ENCODE data around the gene CELSR1.
A peak's percentile ranks its signal among the peaks of the same experiment; 100 is the strongest.

The CELSR1 gene

DNA sequence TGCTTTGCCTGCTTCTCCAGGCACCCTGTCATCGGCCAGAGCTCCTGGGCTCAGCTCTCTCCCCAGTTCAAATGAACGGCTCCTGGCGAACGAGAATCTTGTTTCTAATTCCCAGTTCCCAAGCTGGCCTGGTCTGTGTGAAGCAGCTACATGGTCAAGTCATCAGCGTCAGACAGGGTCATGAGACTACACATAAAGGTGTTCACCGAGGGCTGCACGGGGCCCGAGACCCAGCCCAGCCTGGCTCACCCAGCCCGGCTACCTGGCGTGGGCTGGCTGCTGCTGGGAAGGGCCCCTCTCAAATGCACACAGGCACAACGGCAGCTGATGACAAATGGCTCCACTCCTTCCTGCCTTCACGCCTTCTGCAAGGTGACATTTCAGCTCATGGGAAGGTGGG, 14.6 kb upstream of the CELSR1 start:
- no peak for DNase-seq

DNA sequence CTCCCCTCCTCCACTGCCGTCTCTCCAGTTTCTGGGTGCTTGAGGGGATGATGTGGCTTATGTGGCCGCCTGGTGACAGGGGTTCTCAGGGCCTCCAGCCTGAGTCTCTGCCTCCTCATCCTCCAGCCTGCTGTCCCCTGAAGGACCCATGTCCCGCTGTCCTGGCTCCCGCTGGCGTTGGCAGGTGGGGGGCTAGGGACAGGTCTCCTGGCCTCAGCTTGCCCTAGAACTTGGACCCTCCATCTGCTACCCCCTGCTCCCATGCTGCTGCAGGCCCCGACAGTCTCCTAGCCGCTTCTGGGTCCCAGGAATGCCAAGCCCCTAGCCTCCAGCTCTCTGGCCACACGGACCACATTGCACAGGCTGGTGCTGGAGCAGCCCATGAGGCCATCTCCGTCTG, 13.9 kb upstream of the CELSR1 start:
- no peak for DNase-seq

DNA sequence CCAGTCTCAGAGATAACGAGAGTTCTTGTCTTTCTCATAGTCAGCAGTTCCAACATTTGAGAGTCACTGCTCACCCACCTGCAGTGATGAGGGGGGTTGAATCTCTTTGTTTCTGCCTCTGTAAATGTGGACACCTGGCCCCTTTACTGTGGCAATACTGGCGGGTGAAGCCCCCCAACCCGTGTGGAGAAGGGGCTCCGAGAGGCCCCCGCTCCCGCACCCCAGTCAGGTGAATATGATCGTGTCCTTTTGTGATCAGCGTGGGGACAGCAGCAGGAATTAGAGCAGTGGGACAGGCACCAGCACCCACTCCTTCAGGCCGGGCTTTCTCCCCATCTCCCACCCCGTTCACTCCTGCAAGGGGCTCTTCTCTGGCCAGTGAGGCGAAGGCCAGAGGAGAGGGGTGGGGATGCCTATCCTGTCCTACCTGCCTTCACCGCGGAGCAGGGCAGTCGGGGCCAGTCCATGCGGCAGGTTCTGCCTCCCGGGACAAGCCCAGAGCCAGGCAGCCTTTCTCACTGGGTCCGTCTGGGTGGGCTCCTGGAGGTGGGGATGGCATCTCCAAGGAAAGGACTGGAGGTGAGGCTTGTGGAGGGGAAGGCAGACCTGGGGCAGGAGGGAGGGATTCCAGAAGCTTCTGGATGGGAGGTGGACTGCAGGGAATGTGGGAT, 12.7 kb upstream of the CELSR1 start:
- no peak for DNase-seq

GRCh38 chr22:46549563-46549840, 12.1 kb upstream of the CELSR1 start:
- DNase-seq, result no peak

DNA sequence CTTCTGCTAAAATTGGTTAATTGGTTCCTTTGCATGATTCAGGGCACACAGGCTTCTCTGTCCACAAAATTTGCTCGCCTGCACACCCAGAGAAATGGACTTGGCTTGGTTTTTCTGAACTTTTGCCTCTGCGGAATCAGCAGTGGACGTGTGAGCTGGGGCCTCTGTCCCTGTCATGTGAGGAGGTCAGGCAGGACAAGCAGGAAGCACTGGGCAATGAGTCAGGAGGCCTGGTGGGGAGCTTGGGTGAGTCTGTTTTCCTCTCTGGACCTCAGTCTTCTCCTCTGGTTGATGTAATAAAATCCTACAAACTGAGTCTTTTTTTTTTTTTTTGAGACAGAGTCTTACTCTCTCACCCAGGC, 10.4 kb upstream of the CELSR1 start:
- no peak for DNase-seq

GRCh38 chr22:46547179-46547882, 9.9 kb upstream of the CELSR1 start:
- DNase-seq, result no peak

DNA sequence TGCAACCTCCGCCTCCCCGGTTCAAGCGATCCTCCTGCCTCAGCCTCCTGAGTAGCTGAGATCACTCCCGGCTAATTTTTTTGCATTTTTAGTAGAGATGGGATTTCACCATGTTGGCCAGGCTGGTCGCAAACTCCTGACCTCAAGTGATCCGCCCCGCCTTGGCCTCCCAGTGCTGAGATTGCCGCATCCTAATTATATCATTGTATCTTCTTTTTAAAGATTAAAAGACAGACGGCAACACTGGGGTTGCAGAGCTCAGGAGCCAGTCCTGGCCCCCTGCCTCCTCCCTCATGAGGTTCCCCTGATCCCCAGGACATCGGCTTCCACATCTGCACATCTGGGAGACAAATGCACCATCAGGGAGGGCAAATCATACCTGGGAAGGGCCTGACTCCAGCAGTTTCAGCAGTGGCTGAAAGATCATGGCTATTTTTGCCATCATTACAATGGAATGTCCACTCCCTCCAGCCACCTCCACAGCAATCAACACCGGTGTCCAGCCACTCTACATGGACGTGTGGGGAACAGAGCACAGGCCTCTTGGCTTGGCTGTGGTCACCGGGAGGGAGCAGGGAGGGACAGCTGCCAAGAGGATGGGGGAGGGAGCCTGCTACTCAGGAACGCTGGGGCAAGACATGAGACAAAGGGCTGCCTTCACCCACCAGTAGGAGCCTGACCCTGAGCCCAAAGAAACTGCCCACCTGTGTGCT, 9.2 kb upstream of the CELSR1 start:
- DNase-seq, result no peak

GRCh38 chr22:46545086-46545792, 7.8 kb upstream of the CELSR1 start:
- DNase-seq, result no peak

- DNase-seq, result peak; percentile 62 to 63
Observed at GRCh38 chr22:46542011-46542985, 4.9 kb upstream of the CELSR1 start.

DNA sequence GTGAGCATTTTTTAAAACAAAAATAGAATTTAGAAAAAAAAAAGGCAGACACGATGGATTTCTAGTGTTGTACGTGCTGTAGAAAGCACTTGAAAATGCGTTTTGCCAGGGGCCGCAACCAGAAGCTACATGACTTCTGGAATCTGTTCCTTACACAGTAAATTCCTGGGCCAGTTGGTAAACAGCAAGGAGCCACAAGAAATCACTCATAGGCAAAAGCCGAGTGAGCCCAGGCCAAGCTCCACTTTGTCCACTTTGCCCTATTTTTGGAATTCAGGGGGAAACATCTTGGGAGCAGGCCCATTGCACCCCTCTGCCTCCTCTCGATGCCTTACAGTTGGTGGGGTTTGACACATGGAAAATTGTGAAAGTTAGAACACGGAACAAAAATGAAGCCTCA, 4.1 kb upstream of the CELSR1 start:
- DNase-seq, result no peak

- DNase-seq, result no peak
Observed at GRCh38 chr22:46540874-46541273, 3.5 kb upstream of the CELSR1 start.

DNA sequence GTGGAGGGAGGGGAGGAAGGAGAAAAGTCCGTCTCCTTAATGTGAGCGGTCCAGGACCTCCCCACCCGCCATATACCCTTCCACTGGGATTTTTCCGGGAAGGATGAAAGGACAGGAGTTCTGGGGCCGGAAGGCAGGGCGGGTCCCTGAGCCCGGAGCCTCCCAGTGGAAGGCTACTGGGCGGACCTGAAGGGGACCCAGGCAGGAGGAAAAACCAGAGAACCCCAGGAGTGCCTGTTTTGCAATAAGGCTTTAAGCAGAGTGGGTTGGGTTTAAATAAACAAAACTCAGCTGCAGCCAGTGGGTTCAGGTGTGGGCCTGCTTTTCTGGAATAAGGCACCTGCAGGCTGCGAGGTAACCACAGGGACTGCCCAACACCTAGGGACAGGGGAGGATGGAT, 1.7 kb upstream of the CELSR1 start:
- DNase-seq, result no peak

GRCh38 chr22:46538814-46539160, 1.4 kb upstream of the CELSR1 start:
- no peak for DNase-seq

GRCh38 chr22:46537946-46538813, 760 bp upstream of the CELSR1 start:
- DNase-seq, result no peak

GRCh38 chr22:46536537-46537224, 739 bp downstream of the CELSR1 start:
- DNase-seq, result no peak

DNA sequence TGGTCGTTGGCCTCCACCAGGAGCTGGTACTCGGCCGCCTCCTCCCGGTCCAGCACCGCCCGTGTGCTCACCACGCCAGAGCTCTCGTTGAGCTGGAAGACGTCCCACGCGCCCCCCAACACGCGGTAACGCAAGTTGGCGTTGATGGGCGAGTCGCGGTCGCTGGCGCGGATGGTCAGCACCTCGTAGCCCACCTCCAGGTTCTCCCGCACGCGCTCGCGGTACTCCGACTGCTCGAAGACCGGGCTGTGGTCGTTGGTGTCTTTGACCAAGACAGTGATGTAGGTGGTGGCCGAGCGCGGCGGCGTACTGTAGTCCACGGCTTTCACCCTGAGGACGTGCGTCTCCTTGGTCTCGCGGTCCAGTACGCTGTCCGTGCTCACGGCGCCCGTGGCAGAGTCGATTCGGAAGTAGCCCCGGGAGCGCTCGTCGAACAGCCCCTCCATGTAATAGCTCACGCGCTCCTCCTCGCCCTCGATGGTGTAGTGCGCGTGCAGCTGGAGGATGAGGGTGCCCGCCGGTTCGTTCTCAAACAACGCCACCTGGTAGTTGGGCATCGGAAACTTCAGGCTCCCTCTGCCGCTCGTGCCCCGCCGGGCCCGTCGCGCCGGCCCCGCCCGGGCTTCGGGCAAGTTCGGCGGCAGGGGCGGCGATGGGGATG, 1.4 kb downstream of the CELSR1 start:
- no peak for DNase-seq

DNA sequence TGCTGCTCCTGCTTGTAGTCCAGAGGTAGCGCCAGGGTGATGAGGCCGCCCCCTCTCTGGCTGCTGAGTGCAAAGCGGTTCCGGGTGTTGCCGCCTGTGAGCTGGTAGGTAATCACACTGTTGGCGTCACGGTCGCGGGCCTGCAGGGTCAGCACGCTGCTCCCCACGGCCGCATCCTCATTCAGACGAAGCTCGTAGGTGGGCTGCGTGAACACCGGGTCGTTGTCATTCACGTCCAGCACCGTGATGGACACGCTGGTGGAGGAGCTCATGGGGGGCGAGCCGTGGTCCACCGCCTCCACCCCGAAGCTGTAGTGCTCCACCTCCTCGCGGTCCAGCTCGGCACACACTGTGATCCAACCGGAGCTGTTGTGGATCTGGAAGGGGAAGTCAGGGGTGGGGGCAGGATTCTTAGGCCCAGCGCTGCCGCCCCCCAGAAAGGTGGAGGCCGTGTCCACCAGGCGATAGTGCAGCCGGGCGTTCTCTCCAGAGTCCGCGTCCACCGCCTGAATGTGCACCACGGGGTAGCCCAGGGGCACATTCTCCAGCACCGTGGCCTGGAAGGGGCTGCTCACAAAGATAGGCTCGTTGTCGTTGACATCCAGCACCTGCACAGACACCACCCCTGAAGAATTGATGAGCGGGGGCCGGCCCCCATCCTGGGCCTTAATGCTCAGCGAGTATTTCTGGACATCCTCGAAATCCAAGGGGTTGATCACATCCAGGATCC, 2.4 kb downstream of the CELSR1 start:
- no peak for DNase-seq

DNA sequence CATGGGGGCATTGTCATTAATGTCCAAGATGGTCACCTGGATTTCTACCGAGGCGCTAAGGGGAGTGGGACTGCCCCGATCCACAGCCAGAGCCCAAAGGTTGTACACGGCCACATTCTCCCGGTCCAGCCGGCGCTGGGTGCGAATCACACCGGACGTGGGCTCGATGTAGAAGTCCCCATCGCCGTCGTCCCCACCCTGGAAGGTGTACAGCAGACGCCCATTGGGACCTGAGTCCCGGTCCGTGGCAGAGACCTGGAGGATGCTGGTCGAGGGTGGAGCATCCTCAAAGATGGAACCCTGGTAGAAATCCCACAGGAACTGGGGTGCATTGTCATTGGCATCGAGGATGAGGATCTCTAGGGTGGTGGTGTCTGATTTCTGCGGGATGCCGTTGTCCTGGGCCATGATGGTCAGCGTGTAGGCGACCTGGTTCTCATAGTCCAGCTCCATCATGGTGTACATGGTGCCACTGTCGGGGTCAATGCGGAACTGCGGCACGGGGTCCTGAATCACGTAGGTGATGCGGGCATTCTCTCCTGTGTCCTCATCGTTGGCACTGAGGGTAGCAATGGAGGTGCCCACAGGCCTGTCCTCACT, 3.1 kb downstream of the CELSR1 start:
- no peak for DNase-seq

DNA sequence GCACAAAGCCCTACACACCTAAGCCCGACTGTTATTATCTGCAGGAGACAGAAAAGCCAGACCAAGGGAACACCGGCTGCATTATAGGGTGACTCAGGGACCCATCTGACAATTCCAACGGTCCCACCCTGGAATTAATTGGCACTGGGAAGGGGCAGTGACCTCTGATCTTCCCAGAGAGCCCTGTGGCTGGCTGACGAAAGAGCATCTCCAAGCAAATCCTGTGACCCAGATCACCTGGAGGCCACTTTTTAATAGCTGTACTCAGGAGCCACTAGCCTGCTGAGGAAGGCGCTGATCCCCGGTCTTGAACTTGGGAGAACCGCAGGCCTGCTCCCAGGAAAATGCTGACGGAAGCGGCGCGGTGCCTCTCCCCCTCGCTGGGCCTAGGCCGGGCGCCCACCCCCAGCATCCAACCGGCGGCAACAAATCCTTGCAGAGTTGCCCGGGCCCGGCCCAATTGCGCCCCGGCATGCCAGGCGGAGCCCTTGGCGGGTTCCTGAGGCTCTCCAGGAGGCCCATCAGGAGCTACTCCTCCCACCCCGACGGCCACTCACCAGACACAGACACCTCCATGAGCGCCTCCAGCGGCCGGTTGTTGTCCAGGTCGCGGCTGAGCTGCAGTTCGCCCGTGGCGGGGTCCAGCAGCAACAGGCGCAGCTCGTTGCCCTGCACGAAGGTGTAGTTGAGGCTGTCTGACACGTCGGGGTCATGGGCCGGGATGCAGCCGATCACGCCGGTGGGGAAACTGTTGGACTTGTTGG, 4.2 kb downstream of the CELSR1 start:
- DNase-seq, result no peak

Measured in activated CD4-positive, alpha-beta T cell treated with anti-CD3 and anti-CD28 coated beads, Interleukin-2, amount 50 U/mL, for 4 hours (primary cell).